DMS 273 (cell line): ENCODE data around the gene UMODL1.
"Not testable (repeated sequence)": the region's sequence is repeated elsewhere in the genome, so short reads cannot be mapped to it uniquely, and the experiment has no call there.

Source experiments
- DNase-seq: peaks from one replicate; lab custom pipeline; 2025; ENCODE audit not compliant: unreplicated experiment; lab: John Stamatoyannopoulos, UW

UMODL1 gene

DNA sequence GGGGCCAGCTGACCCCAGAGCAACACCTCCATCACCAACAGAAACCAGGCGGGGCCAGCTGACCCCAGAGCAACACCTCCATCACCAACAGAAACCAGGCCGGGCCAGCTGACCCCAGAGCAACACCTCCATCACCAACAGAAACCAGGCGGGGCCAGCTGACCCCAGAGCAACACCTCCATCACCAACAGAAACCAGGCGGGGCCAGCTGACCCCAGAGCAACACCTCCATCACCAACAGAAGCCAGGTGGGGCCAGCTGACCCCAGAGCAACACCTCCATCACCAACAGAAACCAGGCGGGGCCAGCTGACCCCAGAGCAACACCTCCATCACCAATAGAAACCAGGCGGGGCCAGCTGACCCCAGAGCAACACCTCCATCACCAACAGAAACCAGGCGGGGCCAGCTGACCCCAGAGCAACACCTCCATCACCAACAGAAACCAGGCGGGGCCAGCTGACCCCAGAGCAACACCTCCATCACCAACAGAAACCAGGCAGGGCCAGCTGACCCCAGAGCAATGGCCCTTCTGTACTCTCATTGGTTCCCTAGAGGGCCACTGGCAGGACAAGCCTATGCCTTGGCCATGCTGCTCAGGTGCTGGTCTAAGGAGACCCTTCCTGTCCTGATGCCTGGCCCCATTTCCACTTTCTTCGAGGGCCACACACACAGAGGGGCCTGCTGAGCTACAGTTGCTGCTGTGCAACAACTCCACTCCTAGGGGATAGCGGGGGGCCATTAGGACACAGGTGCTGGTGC is 7.3 kb downstream of the UMODL1 start:
- not testable (repeated sequence) for DNase-seq

DNA sequence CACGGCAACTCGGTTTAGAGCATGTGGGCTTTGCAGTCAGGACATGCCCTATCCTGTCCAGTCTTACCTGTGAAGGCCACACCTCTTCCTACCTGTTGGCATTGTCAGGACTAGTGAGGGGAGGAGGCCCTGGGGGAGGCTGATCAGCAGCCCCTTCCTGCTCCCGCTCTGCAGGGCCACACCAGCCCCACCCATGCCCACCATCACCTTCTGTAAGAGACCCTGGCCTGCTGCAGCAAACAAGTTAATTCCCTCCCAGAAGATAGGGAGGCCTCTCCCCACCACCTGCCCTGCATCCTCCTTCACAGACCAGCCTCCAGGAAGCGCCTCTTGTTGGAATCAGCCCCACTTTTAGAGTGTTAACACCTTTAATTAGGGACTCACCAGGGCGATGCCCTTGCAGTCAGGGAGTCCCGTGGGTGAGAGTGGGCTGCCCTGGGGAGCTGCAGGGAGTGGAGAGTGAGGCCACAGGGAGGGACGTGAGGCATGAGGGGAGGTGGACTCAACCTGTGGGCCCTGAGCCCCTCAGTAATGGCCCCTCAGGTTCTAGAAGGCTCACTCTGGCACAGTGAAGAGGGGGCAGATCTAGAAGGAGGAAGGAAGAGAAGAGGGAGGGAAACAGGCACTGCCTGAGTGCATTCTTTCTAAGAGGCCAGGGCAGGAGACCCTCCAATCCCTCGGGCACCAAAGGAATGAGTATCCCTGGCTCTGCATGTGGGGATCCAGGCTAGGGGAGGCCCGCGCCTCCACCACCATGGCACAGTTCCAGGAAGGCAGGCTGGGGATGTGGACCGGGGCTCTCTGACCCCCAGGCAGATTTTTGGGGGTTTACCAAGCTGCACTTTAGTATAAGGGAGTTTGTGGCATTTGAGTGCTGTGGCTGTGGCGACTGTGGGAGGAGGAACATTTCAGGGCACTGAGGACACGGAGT is 8.2 kb downstream of the UMODL1 start:
- no peak for DNase-seq

DNA sequence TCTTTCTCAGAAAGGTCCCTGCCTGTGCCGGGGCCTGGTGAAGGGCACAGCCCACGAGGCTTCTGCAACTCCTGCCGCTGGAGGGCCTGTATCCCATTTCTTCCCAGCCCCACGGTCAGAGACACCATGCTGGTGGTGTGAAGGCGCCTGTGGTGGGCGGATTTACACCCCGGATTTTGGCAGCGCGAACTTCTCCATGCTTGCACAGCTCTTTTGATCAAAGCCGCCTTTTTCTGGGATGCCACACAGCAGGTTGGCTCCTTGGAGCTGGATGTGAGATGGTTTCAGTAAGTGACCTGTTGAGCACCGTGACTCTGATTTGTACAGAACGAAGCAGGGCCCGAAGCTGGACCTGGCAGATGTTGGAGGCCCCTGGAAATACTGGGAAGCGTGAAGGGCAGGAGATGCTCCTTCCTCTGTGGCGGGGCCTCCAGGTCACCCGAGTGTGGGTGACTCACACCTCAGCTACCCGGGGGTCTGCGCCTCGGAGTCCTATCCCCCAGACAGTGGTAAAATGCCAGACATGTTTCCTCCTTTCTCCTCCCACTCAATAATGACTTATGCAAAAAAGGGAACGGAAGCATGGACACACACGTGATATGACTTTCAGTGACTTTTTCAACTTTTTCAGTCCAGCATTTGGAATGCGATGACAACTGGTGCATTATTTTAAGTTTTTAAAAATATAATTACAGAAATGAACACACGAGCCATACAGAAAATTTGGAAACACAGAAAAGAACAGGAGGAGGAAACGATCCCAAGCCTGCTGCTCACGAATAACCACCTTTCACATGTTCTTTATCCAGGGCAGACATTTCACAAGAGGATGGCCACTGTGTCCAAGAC is 9.0 kb downstream of the UMODL1 start:
- no peak for DNase-seq

DNA sequence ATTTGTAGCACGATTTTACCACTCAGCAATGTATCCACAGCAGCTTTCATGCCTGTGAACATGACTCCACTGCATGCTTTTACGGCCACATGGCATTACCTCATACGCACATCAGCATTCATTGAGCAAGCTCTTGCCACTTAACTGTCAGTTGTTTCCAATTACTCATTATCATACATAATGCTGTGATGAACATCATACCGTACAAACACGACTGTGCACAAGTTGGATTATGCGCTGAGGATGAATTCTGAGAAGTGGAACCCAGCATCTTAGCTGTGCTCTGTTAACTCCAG is 9.6 kb downstream of the UMODL1 start:
- DNase-seq = peak; percentile 54

DNA sequence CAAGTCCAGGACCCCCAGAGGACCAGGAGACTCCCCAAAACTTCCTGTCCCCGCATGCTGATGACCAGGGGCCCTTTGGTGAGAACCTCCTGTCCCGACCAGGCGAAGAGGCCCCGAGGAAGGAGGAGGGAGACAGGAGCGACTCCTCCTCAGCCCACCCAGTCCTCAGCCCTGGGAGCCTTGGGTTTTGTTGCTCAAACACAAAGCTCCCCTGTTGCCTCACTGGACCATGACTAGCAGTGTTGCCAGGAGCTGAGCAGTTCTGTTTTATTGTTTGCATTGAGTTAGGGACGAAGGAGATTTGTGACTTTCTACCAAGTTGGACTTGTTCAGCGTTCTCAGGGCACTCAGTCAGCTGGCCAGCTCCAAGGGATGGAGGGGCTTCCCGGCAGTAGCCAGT is 10.0 kb downstream of the UMODL1 start:
- no peak for DNase-seq

DNA sequence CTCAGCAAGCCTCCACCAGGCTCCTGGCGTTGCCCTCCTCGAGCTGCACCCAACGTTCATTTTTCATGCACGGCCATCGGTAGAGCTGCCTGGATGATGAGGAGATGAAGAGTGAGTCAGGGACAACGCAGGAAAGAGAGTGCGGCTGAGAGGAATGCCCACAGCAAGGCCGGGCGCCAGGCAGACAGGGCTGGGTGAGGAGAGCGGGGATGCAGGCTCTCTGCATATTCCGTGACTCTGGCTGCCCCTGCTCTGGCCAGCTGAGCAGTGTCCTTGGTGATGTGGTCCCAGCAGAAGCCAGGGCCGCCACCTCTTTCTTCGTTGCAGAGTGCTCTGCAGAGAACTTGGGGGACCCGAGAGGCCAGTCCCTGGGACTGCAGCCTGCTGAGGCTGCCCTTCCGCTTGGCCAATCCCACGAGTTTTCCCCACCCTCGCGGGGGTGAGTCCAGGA is 10.8 kb downstream of the UMODL1 start:
- DNase-seq = no peak

DNA sequence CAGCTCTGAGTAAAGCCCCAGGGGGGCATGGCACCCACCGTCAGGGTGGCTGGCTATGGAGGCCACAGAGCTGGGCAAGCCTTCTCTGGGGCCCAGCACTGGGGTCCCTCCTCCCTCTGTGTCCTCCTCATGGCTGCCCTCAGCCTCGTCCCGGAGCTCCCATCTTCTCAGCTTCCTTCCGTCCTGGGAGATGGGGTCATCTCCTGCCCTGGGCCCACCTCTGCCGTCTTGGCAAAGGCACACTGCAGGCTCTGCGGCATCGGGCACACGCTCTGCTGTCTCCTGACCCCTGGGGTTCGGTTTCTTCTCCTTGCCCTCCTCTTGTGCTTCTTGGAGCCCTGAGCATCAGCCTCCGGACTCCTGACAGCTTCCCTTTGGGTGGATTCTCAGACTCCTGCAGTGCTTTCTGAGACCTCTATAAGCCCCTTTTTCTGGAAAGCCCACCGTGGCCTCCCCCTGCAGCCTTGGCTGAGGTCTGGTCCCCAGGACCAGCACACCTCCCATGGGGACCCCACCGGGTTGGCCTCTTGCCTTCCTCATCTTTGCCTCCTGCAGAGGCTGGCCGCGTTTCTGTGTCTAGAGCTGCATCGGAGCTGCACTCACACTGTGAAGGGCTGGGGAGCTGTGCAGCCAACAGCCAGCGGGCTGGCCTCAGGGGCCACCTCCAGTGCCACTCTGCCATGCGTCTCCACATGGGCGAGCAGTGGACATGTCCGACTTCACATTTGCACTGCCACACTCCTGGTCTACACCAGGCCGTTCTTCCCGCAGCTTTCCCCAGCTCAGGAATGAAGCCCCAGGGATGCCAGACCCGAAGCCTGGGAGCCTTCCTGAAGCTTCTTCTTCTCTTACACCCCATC is 11.6 kb downstream of the UMODL1 start:
- DNase-seq = no peak

DNA sequence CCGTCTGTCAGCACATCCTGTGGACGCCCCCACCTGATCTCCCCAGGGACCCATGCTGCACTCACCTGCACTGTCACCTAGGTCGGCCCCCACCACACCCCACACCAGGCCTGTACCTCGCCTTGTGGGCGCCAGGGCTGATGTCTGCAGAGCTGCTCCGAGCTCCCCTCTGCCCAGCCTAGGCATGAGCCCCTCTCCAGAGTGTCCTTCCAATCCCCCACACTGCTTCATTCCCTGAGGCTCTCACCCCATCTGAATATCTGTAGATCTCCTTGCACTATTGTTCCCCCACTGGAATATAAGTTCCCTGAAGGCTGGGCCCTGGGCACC is 12.2 kb downstream of the UMODL1 start:
- DNase-seq = no peak

DNA sequence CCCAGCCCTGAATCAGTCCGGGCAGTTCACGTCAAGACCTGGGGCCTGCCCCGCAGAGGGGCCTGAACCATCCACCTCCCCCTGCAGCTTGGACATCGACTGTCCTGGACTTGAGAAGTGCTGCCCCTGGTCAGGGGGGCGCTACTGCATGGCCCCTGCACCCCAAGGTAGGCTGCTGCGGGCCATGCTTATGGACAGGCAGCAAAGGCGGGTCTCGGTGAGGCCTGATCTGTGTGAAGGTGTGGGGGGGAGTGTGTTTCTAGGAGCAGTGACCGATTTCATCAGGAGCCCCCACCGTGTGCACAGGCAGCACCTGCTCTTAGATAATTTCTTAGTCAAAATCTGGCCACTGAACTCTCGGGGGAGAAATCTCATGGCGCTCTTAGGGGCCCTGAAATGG is 13.0 kb downstream of the UMODL1 start:
- DNase-seq = no peak

DNA sequence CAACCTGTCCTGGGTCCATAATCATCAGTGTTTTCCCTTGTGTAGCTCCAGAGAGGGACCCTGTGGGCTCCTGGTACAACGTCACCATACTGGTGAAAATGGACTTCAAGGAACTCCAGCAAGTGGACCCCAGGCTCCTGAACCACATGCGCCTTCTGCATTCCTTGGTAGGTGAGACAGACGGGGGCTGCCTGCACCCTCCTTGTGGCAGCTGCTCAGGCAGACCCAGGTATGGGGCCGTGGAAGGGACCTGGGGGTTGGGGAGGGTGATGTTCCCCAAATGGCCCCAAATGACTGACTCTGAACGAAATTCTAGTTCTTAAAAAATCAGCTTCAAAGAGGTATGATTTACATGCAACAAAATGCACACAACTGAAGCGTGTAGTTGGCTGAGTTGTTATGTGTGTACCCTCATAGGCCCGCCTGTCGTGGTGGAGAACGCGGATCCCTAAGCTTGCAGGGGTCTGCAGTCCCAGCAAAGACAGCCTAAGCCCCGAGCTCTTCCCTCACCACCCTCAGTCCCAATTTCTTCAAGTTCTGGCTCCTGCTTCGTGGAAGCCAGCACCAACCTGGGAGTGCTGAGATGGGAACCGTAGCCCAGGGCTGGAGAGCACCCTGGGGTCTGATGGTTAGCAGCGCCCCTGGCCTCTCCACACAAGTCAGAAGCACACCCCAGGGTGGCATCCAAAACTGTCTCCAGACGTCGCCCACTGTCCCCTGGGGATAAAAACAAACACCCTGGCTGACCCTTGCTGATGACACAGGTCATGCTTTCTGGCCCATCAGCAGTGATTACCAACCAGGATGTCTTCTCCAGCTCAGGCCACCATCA is 14.3 kb downstream of the UMODL1 start:
- DNase-seq = no peak

DNA sequence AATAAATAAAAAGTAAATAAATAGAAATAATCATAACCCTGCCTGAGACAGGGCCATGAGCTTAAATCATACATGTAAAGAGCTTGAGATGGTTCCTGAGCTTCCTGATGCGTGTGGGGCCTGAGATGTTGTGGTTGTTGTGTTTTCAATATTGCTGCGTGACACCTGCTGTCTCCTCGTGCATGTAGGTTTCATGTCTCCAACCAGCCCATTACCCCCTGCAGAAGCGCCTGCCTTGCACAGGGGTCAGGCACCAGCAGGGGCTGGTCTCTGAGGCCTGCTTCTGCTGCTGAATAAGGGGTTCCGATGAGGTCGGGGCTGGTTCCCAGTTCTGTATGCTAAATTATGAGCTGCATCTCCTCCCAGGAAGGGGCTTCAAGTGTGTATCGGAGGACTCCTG is 15.9 kb downstream of the UMODL1 start:
- no peak for DNase-seq

DNA sequence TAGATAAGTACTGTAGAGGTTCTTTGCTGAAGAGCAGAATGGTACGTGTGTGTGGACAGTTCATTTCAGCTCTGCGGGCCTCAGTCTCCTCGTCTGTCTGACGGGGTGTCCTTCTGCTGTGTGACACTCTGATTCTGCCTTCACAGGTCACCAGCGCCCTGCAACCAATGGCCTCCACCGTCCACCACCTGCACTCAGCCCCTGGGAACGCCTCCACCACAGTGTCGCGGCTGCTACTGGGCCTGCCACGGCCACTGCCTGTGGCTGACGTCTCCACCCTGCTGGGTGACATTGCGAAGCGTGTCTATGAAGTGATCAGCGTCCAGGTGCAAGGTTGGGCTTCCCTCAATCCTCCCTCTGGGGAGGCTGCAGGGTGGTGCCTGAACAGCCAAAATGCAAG is 17.0 kb downstream of the UMODL1 start:
- no peak for DNase-seq

DNA sequence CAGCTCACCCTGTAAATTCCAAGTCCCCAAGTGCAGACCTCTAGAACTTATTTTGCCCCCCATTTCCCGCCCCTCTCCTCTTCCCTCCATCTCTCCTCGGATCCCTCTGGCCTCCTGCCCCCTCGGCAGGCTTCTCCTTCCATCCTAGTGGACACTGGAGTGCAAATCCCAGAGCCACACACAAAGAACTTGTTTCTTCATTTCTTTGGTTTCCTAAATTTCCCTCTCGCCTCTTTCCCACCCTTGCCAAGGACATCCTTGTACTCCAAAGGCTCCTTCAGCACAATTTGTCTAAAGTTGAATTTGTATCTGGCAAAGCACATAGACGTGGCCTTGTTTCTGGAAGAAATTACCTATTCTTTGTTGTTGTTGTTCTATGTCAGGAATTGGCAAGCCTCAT is 17.5 kb downstream of the UMODL1 start:
- DNase-seq = no peak

DNA sequence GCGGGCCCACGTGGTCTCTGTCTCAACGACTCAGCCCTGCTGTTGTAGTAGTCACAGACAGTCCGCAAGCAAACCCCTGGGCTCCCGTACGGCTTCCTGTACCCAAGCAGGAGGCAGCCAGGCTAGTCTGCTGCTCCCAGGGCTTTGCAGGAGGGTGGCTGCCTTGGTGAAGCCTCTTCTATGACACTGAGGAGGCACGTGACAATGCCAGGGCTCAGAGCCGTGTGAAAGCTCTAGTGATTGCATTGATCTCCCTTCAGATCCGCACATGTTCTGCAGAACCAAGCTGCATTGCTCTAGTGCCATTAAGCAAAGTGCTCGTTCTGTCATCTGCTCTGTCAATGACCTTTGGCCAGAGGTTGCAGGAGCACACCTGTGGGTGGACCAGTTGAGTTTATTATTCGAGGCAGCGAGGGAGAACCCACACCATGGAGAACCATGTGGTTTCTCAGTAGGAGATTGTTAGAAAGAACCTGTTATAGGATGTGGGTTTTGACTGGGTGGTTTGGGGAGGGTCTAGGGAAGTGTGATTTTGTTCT is 18.0 kb downstream of the UMODL1 start:
- DNase-seq = no peak

DNA sequence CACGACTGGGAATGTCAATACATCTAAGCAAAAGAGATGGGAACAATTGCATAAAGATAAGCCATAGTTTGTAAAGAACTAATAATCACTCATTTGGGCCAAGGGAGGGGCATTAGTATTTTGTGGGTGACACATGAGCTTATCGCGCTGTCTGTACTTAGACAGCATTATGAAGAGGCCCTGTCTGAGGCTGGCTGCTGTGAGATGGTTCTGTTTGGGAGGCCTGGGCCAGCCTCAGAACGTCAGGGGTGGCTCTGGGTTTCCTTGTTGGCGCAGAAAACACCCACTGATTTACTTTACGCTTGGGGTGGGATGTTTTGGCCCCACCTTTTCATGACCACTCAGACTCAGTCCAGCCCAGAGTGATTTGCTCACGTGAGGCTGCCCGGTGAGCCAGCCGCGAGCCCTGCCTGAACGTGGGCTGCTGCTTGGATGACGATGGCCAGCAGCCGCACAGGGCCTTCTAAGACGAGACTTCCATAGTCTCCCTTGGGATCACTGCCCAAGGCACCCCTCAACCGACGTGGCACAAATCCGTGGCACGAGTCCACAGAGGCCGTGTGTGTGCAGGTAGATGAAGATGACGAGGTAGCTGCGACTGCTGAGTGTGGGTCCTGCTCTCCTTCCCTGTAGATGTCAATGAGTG is 18.7 kb downstream of the UMODL1 start:
- no peak for DNase-seq

DNA sequence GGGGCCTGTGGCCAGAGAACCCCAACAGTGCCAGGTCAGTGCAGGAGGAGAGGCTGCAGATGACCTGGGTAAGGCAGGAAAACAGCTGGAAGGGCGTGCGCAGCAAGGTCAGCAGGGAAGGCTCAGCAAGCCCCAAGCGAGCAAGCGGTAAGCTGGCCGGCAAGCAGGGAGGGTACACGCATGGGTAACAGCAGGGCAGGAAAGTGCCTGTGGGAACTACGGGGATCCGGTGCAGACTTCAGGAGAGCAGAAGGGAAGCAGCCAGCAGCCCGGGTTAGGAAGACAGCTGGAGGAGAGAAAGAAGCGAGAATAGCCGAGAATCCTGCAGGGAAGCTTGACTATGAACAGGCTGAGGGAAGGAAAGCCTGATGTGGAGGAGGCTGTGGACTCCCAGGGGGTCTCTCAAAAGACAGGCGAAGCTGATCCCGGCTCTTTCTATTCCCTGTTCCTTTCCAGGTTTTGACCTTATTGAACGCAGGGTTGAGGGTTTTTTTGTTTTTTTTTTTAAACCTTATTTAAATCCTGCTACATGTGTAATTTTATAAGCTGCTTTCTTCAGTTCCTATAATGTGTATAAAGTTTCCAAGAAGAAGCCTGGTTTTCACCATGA is 20.9 kb downstream of the UMODL1 start:
- DNase-seq = peak; percentile 89

DNA sequence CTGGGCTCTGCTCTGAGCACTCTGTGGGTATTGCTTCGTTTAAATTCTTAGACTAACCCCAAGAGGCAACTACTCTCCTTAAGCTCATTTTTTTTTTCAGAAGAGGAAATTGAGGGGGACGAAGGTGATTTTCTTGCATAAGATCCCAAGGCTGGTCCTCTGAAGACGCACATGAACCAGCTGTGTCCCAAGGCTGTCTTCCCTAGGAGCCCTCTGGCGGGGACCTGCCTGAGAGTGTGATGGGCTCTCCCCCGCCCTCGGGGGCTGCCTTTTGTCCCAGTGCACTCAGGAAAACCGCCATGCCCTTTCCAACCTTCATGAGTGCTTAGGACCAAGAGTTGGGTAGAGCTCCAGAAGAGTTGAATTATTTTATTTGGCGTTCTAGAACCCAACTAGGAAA is 21.7 kb downstream of the UMODL1 start:
- DNase-seq = peak; percentile 31

DNA sequence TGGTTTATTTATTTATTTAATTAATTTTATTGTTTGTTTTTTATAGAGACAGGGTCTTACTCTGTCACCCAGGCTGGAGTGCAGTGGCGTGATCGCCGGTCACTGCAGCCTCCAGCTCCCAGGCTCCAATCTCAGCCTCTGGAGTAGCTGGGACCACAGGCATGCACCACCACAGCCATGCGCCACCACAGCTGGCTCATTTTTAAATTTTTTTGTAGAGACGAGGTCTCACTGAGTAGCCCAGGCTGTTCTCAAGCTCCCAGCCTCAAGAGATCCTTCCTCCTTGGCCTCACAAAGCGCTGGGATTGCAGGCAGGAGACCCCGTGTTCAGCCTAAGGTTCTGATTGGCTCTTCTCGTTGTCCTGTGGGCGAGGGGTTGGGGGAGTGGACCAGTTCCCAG is 22.1 kb downstream of the UMODL1 start:
- no peak for DNase-seq

DNA sequence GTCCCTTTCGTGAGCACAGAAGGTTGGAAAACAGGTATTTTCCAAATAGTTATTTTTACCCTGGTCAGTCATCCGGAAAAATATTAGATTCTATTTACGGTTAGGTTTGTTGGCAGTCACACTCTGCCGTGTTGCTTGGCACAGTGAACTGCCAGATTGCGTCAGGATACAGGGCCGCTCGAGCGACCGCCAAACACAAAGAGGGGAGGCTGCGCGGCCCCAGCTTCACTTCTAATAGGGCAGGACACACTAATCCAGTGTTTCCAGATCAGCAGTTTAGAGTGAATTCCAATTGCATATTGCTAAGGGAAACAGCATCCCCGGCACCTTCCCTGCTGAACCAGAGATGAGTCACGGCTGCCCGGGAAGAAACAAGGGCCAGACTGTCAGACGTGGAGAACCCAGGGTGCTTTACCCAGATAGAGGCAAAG is 22.9 kb downstream of the UMODL1 start:
- peak; percentile 87 for DNase-seq
